ENCODE data around the gene CTNNA1. TPM values are rescaled to one million over a fixed set of nuclear protein-coding genes. Genes with fewer than 3 reads are reported as not detected.

Gene CTNNA1
- total and polyA plus RNA-seq, 9 of the 15 experiments (the other 6 are each of a cell fraction or from before 2014, with no cell fraction given): 29.6 to 117 (median 89.1) TPM

- TF ChIP-seq FOXO4 (CRISPR knock-in tag; IDR thresholded peaks at IDR 0.05): no peak
- no peak for TF ChIP-seq RREB1 (CRISPR knock-in tag; IDR thresholded peaks at IDR 0.05)
Measured at GRCh38 chr5:138955013-138955660, 201.9 kb downstream of the CTNNA1 start (continued).

Data from K562 (cell line).